Endothelial cell of umbilical vein (primary cell): ENCODE measurements around the gene PPP2R2C. TPM values are rescaled to one million over a fixed set of nuclear protein-coding genes. Genes with fewer than 3 reads are reported as not detected.

Source experiments
- BruUV-seq: library from RNA; stranded (reverse); fragments of 400-500 nt; replicated peaks from 2 replicates; lab custom pipeline; 2021; lab: Mats Ljungman, UMichigan
- CTCF ChIA-PET: fragments of 300-600, 350-600 bp; sonication (Branson Sonifier 250); formaldehyde crosslinking; loops from one replicate; lab custom pipeline; 2021; ENCODE audit warnings: antibody characterized with exemption, inconsistent platforms; lab: Charles Lee
- POLR2A ChIA-PET: fragments of 300-600, 350-600 bp; sonication (Branson Sonifier 250); formaldehyde crosslinking; loops from one replicate; lab custom pipeline; 2021; ENCODE audit warnings: antibody characterized with exemption, inconsistent platforms; lab: Charles Lee
- DNase-seq: peaks from one replicate; pipeline ENCODE4 v3.0.0-alpha.2; 2011; ENCODE audit warnings: low read depth, low spot score
- FAIRE-seq: peaks from 2 replicates; lab custom pipeline; 2011; peaks lifted over from hg19 to GRCh38; lab: Jason Lieb, UNC
- H2AFZ ChIP-seq: 2 replicates; pipeline ENCODE4 v1.6.0; 2012; ENCODE audit warnings: low read depth, low read length, control low read depth, inconsistent platforms
- H3K27ac ChIP-seq: 2 replicates; pipeline ENCODE4 v1.5.1; 2011; ENCODE audit warnings: low read depth, mild to moderate bottlenecking, control low read depth, low read length, moderate library complexity; ENCODE audit not compliant: insufficient read depth
- H3K27me3 ChIP-seq, 2 experiments: 2 replicates each; pipeline versions ENCODE4 v1.6.0 to v1.6.1; 2011; ENCODE audit warnings: low read length in 2 of 2, mixed read lengths in 1 of 2; ENCODE audit not compliant: control insufficient read depth in 2 of 2, insufficient read depth in 2 of 2
- H3K36me3 ChIP-seq, 2 experiments: 2 replicates in 1 of 2; 3 replicates in 1 of 2; pipeline ENCODE4 v1.5.1; 2011; ENCODE audit warnings: low read length in 2 of 2, mild to moderate bottlenecking in 1 of 2, moderate library complexity in 1 of 2; ENCODE audit not compliant: control insufficient read depth in 2 of 2, insufficient read depth in 2 of 2; ENCODE audit errors: extremely low read depth in 1 of 2
- H3K4me1 ChIP-seq: 3 replicates; pipeline ENCODE4 v1.5.1; 2011; ENCODE audit warnings: mild to moderate bottlenecking, low read length; ENCODE audit not compliant: control insufficient read depth, insufficient read depth; ENCODE audit errors: extremely low read depth
- H3K4me2 ChIP-seq: 2 replicates; pipeline ENCODE4 v1.6.1; 2011; ENCODE audit warnings: low read length, control low read depth, mixed read lengths; ENCODE audit not compliant: insufficient read depth
- H3K4me3 ChIP-seq, 3 experiments: fragments of 200-600 bp in 1 of 3; sonication (generic), shearing (Covaris generic) in 1 of 3; replicated peaks in 1 of 3; 2 replicates each; pipeline ENCODE4 v1.5.1; 2011 to 2016; ENCODE audit warnings: control low read depth in 3 of 3, low read length in 3 of 3, mild to moderate bottlenecking in 2 of 3, inconsistent platforms in 1 of 3, low read depth in 1 of 3, moderate library complexity in 1 of 3; ENCODE audit not compliant: insufficient read depth in 1 of 3
- H3K79me2 ChIP-seq: 2 replicates; pipeline ENCODE4 v1.6.0; 2012; ENCODE audit warnings: low read length, inconsistent platforms; ENCODE audit not compliant: control insufficient read depth, insufficient read depth
- H3K9ac ChIP-seq: replicated peaks from 2 replicates; pipeline ENCODE3; 2011; ENCODE audit warnings: low read length, control low read depth; ENCODE audit not compliant: insufficient read depth; ENCODE audit errors: extremely low read depth
- H3K9me1 ChIP-seq: replicated peaks from 3 replicates; pipeline ENCODE4 v1.6.0; 2011; ENCODE audit warnings: mild to moderate bottlenecking, low read length; ENCODE audit not compliant: control insufficient read depth, insufficient read depth; ENCODE audit errors: extremely low read depth
- H3K9me3 ChIP-seq: replicated peaks from 2 replicates; pipeline ENCODE4 v1.5.1; 2012; ENCODE audit warnings: low read length, inconsistent platforms; ENCODE audit not compliant: control insufficient read depth, insufficient read depth
- H4K20me1 ChIP-seq: replicated peaks from 2 replicates; pipeline ENCODE3; 2011; ENCODE audit warnings: mild to moderate bottlenecking, low read length; ENCODE audit not compliant: control insufficient read depth, insufficient read depth; ENCODE audit errors: extremely low read depth
- EZH2 ChIP-seq: IDR thresholded peaks from 2 replicates; pipeline ENCODE4 v1.6.1; 2012; ENCODE audit warnings: borderline replicate concordance, low read depth, mild to moderate bottlenecking, moderate library complexity, low read length, inconsistent platforms; ENCODE audit not compliant: severe bottlenecking
- FOS ChIP-seq: IDR thresholded peaks from 2 replicates; pipeline ENCODE4 v1.6.1; 2011; ENCODE audit warnings: mild to moderate bottlenecking, low read length, moderate library complexity, borderline replicate concordance; ENCODE audit not compliant: insufficient read depth
- GATA2 ChIP-seq: IDR thresholded peaks from 2 replicates; pipeline ENCODE4 v1.7.0; 2011; ENCODE audit warnings: low read depth, mild to moderate bottlenecking, moderate library complexity, mixed read lengths, low read length; ENCODE audit not compliant: insufficient read length, insufficient read depth
- JUN ChIP-seq: IDR thresholded peaks from 2 replicates; pipeline ENCODE4 v1.6.1; 2011; ENCODE audit warnings: borderline replicate concordance, low read depth; ENCODE audit not compliant: insufficient read length, insufficient read depth
- MYC ChIP-seq: IDR thresholded peaks from one replicate; pipeline ENCODE4 v1.6.1; 2011; ENCODE audit warnings: mild to moderate bottlenecking, low read depth, low read length
- POLR2A ChIP-seq: IDR thresholded peaks from 2 replicates; pipeline ENCODE4 v1.6.1; 2012; ENCODE audit warnings: low read depth, mild to moderate bottlenecking, control low read depth, low read length
- POLR2AphosphoS5 ChIP-seq: IDR thresholded peaks from 2 replicates; pipeline ENCODE4 v1.6.1; 2012; ENCODE audit warnings: low read depth, mild to moderate bottlenecking, control low read depth, low read length, moderate library complexity; ENCODE audit not compliant: insufficient read depth
- dilution Hi-C: fragments of 300-500 bp; cut with MboI; formaldehyde crosslinking; loops from one replicate; pipeline ENCODE4 v1.15.0; 2019; ENCODE audit warnings: low sequenced_read_pairs; ENCODE audit not compliant: extremely low pct_ligation_motif_present
- intact Hi-C: fragments of 100-400 bp; cut with micrococcal nuclease; formaldehyde crosslinking; loops from one replicate; pipeline ENCODE4 v1.10.0; 2022
- polyA plus RNA-seq, 4 experiments: library from polyadenylated mRNA; depleted of rRNA in 3 of 4; stranded (reverse) in 3 of 4; unstranded in 1 of 4; fragments of >200 nt; gene quantifications; 2 replicates each; pipeline versions ENCODE4 v1.2.1 to v1.2.3, GENCODE V29; 2011 to 2012; ENCODE audit warnings: missing spikeins in 1 of 4
- total RNA-seq: library from RNA; stranded (reverse); gene quantifications from 2 replicates; pipeline ENCODE4 v1.2.3, GENCODE V29; 2021
- TF ChIP-seq, protein P1 (sequence below), 2 donors: IDR thresholded peaks; 1 replicate in 1 of 2; 2 replicates in 1 of 2; pipeline ENCODE4 v1.5.1; 2011; ENCODE audit warnings: low read length in 2 of 2, mild to moderate bottlenecking in 2 of 2, moderate library complexity in 2 of 2, control low read depth in 1 of 2, inconsistent platforms in 1 of 2, low read depth in 1 of 2; ENCODE audit not compliant: insufficient read depth in 1 of 2; ENCODE audit errors: extremely low read depth in 1 of 2
- TF ChIP-seq, protein P2 (sequence below): IDR thresholded peaks from 2 replicates; pipeline ENCODE4 v1.6.1; 2011; ENCODE audit not compliant: insufficient read depth, insufficient read length

The PPP2R2C gene
- total and polyA plus RNA-seq, 2 donors (not counting 3 experiments of a cell fraction or from before 2014, with no cell fraction given): 0.03 to 0.09 TPM

DNA sequence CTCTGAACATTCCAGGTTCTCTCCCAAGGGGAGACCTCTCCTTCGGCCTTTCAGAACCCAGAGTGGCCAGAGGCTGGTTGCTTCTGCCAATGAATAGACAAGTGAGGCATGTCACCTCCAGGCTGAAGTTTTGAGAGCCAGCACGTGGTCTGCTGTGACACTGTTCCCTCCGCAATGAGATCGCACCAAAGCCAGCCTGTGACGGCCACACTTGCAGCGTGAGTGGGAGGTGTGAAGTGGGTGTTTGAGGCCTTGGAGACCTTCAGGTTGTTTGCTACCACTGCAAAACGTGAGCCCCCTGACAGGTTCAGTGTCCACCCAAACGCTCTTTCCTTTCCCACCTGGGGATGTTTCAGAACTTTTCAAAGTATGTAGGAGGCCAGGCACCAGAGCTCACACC, 121.8 kb downstream of the PPP2R2C start:
- Histone ChIP-seq H3K9me1 (no peaks in the 10 kb centered on the region), H3K27me3 (no peaks in the 10 kb centered on the region), H3K9ac (no peak overlapping the region), H3K9me3 (no peaks in the 10 kb centered on the region), H3K4me1 (no peaks in the 10 kb centered on the region), H3K27ac (no peak overlapping the region), H3K36me3 (no peaks in the 10 kb centered on the region), H3K4me3 (no peak overlapping the region), H3K79me2 (no peaks in the 10 kb centered on the region), H2AFZ (no peak overlapping the region), H4K20me1 (no peaks in the 10 kb centered on the region), H3K4me2 (no peak overlapping the region)
- ChIA-PET POLR2A (no interaction called here), CTCF (no interaction called here)
- dilution Hi-C loops (no loop called here), intact Hi-C loops (no loop called here)
- TF ChIP-seq POLR2AphosphoS5 (no peak), JUN (no peak), EZH2 (no peak), POLR2A (no peak), MYC (no peak), GATA2 (no peak), FOS (no peak)
- TF ChIP-seq, protein P1, sequence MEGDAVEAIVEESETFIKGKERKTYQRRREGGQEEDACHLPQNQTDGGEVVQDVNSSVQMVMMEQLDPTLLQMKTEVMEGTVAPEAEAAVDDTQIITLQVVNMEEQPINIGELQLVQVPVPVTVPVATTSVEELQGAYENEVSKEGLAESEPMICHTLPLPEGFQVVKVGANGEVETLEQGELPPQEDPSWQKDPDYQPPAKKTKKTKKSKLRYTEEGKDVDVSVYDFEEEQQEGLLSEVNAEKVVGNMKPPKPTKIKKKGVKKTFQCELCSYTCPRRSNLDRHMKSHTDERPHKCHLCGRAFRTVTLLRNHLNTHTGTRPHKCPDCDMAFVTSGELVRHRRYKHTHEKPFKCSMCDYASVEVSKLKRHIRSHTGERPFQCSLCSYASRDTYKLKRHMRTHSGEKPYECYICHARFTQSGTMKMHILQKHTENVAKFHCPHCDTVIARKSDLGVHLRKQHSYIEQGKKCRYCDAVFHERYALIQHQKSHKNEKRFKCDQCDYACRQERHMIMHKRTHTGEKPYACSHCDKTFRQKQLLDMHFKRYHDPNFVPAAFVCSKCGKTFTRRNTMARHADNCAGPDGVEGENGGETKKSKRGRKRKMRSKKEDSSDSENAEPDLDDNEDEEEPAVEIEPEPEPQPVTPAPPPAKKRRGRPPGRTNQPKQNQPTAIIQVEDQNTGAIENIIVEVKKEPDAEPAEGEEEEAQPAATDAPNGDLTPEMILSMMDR (IDR thresholded peaks at IDR 0.05; ENCODE audit: extremely low read depth in 1 of 2, insufficient read depth in 1 of 2, low read depth in 1 of 2, low read length in 2 of 2): no peak
- TF ChIP-seq, protein P2, sequence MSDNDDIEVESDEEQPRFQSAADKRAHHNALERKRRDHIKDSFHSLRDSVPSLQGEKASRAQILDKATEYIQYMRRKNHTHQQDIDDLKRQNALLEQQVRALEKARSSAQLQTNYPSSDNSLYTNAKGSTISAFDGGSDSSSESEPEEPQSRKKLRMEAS: no peak
- BruUV-seq: no TSS peak
- no peak for FAIRE-seq
- DNase-seq: no peak
